NOMO-1 treated with DMSO at 0.1 percent for 48 hours (cell line): ENCODE data around the gene TMEM178A.

Experiments used
- DNase-seq: peaks from one replicate; lab custom pipeline; 2025; ENCODE audit not compliant: unreplicated experiment; lab: John Stamatoyannopoulos, UW

TMEM178A gene

GRCh38 chr2:39673018-39673417 is 7.3 kb downstream of the TMEM178A start:
- DNase-seq = no peak

GRCh38 chr2:39676342-39676741 is 10.6 kb downstream of the TMEM178A start:
- no peak for DNase-seq

- no peak for DNase-seq
These were observed 12.5 kb downstream of the TMEM178A start for GRCh38 chr2:39678170-39678569.

GRCh38 chr2:39679805-39680204 is 14.1 kb downstream of the TMEM178A start:
- no peak for DNase-seq

GRCh38 chr2:39682066-39682692 is 16.5 kb downstream of the TMEM178A start:
- DNase-seq = no peak

- no peak for DNase-seq
These were observed 17.4 kb downstream of the TMEM178A start for GRCh38 chr2:39683022-39683699.

- no peak for DNase-seq
These were observed 18.7 kb downstream of the TMEM178A start for GRCh38 chr2:39684464-39684863.

GRCh38 chr2:39685126-39685525 is 19.4 kb downstream of the TMEM178A start:
- DNase-seq = no peak

- no peak for DNase-seq
These were observed 20.7 kb downstream of the TMEM178A start for GRCh38 chr2:39686456-39686855.

- no peak for DNase-seq
These were observed 22.5 kb downstream of the TMEM178A start for GRCh38 chr2:39688181-39688580.

GRCh38 chr2:39689272-39689841 is 23.6 kb downstream of the TMEM178A start:
- DNase-seq = no peak

GRCh38 chr2:39689876-39690275 is 24.2 kb downstream of the TMEM178A start:
- no peak for DNase-seq

- no peak for DNase-seq
These were observed 27.5 kb downstream of the TMEM178A start for GRCh38 chr2:39693245-39693644.

GRCh38 chr2:39696101-39696553 is 30.4 kb downstream of the TMEM178A start:
- DNase-seq = no peak

GRCh38 chr2:39696838-39697237 is 31.1 kb downstream of the TMEM178A start:
- no peak for DNase-seq

- no peak for DNase-seq
These were observed 31.7 kb downstream of the TMEM178A start for GRCh38 chr2:39697454-39697853.

- DNase-seq = no peak
These were observed 35.4 kb downstream of the TMEM178A start for GRCh38 chr2:39701137-39701536.

- DNase-seq = no peak
These were observed 37.6 kb downstream of the TMEM178A start for GRCh38 chr2:39703181-39703872.

- DNase-seq = no peak
These were observed 38.8 kb downstream of the TMEM178A start for GRCh38 chr2:39704540-39704939.

- no peak for DNase-seq
These were observed 39.9 kb downstream of the TMEM178A start for GRCh38 chr2:39705638-39706037.

GRCh38 chr2:39706312-39706711 is 40.6 kb downstream of the TMEM178A start:
- no peak for DNase-seq

GRCh38 chr2:39706945-39707344 is 41.2 kb downstream of the TMEM178A start:
- no peak for DNase-seq
